Cardiac fibroblast (primary cell): ENCODE results near the gene FAM234B.
"Not testable (repeated sequence)": the region's sequence is repeated elsewhere in the genome, so short reads cannot be mapped to it uniquely, and the experiment has no call there.

ENCODE experiments used
- DNase-seq, 2 donors: peaks; one replicate each; pipeline versions ENCODE4 v3.0.0 to v3.0.0-alpha.2; 2010; ENCODE audit warnings: low read depth in 2 of 2
- H3K4me3 ChIP-seq, 2 donors: replicated peaks in 1 of 2; 1 replicate in 1 of 2; 2 replicates in 1 of 2; pipeline ENCODE4 v1.5.1; 2011; ENCODE audit warnings: low read depth in 2 of 2, low read length in 2 of 2, mild to moderate bottlenecking in 2 of 2, moderate library complexity in 1 of 2
- CTCF ChIP-seq: IDR thresholded peaks from one replicate; pipeline ENCODE4 v1.5.1; 2011; ENCODE audit warnings: low read depth, mild to moderate bottlenecking, low read length, inconsistent platforms

FAM234B gene

GRCh38 chr12:13030541-13031291, 13.5 kb upstream of the FAM234B start:
- TF ChIP-seq CTCF = no peak
- DNase-seq = no peak
- no peak overlapping the region for H3K4me3 ChIP-seq

GRCh38 chr12:13032164-13032563, 12.0 kb upstream of the FAM234B start:
- no peak for DNase-seq
- no peak overlapping the region for H3K4me3 ChIP-seq
- no peak for TF ChIP-seq CTCF

GRCh38 chr12:13033476-13033875, 10.7 kb upstream of the FAM234B start:
- TF ChIP-seq CTCF = no peak
- H3K4me3 ChIP-seq = no peak overlapping the region
- DNase-seq = peak; percentile 27 to 66

GRCh38 chr12:13035335-13035734, 8.8 kb upstream of the FAM234B start:
- not testable (repeated sequence) for H3K4me3 ChIP-seq, DNase-seq

- no peak for DNase-seq
- H3K4me3 ChIP-seq = no peak overlapping the region
- TF ChIP-seq CTCF = no peak
Measured at GRCh38 chr12:13036881-13037280, 7.3 kb upstream of the FAM234B start.

- peak; percentile 72 to 84 for DNase-seq
- H3K4me3 ChIP-seq = no peak overlapping the region
- no peak for TF ChIP-seq CTCF
Measured at GRCh38 chr12:13038491-13039161, 5.6 kb upstream of the FAM234B start.

- DNase-seq = no peak
- no peak for TF ChIP-seq CTCF
- no peak overlapping the region for H3K4me3 ChIP-seq
Measured at GRCh38 chr12:13039328-13039956, 4.7 kb upstream of the FAM234B start.
